GM12801 (cell line): ENCODE data around the gene SLC35G3.

Experiments used
- TF ChIP-seq, protein P1 (sequence below): IDR thresholded peaks from one replicate; pipeline ENCODE4 v1.5.1; 2011; ENCODE audit warnings: control low read depth; ENCODE audit not compliant: insufficient read length; ENCODE audit errors: extremely low read depth

The SLC35G3 gene

DNA sequence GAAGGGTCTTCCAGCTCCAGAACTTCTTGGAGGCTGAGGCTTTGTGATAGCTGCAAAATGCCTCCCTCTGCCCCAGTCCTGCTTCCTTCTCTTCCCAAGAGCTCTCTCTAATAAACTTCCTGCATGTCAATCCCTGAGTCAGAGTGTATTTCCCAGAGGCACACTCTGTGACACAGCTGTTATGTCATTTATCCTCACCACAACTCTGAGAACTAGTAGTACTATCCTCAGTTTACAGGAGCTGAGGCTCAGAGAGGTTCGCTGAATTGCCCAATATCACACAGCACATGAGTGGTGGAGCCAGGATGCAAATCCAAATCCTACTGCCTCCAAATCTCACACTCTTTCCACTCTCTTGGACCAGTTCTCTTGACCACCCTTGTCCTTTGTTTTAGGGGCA, 26.5 kb downstream of the SLC35G3 start:
- TF ChIP-seq, protein P1, sequence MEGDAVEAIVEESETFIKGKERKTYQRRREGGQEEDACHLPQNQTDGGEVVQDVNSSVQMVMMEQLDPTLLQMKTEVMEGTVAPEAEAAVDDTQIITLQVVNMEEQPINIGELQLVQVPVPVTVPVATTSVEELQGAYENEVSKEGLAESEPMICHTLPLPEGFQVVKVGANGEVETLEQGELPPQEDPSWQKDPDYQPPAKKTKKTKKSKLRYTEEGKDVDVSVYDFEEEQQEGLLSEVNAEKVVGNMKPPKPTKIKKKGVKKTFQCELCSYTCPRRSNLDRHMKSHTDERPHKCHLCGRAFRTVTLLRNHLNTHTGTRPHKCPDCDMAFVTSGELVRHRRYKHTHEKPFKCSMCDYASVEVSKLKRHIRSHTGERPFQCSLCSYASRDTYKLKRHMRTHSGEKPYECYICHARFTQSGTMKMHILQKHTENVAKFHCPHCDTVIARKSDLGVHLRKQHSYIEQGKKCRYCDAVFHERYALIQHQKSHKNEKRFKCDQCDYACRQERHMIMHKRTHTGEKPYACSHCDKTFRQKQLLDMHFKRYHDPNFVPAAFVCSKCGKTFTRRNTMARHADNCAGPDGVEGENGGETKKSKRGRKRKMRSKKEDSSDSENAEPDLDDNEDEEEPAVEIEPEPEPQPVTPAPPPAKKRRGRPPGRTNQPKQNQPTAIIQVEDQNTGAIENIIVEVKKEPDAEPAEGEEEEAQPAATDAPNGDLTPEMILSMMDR, result no peak

DNA sequence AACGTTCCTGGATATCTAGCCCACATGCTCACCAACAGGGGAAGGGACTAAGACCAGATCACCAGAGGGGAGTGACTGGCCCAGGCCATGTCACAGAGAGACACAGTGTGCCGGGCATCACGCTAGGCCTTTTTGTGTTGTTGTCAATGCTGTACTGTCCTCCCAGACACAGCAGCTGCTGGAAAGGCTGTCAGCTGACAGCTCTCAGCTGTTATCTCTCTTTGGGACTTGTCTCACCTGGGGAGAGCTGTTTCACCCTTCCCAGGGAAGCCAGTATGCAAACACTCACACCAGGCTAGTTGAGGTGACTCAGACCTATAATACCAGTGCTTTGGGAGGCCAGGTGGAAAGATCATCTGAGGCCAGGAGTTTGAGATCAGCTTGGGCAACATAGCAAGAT, 27.1 kb downstream of the SLC35G3 start:
- TF ChIP-seq, protein P1, result no peak

DNA sequence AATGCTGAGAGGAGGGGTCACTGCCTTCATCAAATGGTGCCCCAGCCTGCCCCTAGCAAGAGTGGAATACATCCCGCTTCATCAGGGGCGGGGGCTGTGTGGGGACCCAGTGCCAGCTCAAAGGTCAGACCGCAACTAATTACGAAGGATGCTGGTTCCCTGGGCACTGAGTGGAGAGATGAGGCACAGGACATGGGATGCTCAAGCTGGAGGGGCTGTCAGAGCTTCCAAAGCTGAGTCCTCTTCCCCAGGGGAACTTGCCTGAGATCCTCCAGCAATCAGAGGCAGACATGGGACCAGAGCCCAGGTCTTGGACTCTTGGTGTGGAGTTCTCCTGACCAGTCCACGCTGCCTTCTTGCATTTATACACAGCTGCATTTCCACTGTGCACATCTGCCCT, 27.7 kb downstream of the SLC35G3 start:
- TF ChIP-seq, protein P1, result no peak

DNA sequence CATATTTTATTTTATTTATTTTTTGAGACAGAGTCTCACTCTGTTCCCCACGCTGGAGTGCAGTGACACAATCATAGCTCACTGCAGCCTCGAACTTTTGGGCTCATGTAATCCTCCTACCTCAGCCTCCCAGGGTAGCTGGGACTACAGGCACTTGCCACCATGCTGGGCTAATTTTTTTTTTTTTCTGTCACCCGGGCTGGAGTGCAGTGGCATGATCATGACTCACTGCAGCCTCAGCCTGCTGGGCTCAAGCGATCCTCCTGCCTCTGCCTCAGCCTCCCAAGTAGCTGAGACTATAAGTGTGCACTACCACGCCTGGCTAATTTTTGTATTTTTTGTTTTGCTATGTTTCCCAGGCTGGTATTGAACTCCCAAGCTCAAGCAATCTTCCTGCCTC, 29.5 kb downstream of the SLC35G3 start:
- TF ChIP-seq, protein P1, result no peak

DNA sequence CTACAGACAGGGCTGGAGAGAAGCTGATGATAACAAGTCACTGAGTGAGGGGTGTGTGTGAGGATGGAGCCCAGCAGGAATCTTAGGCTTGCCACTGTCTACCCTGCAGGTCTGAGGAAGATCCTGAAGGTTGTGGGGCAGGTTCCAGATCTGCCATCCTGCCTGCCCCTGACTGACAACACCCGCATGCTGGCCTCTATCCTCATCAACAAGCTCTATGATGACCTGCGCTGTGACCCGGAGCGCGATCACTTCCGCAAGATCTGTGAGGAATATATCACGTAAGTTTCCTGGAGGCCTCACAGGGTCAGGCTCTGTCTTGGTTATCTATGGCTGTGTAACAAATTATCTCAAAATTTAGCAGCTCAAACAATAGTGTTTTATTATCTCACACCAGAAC, 30.3 kb downstream of the SLC35G3 start:
- TF ChIP-seq, protein P1, result no peak

DNA sequence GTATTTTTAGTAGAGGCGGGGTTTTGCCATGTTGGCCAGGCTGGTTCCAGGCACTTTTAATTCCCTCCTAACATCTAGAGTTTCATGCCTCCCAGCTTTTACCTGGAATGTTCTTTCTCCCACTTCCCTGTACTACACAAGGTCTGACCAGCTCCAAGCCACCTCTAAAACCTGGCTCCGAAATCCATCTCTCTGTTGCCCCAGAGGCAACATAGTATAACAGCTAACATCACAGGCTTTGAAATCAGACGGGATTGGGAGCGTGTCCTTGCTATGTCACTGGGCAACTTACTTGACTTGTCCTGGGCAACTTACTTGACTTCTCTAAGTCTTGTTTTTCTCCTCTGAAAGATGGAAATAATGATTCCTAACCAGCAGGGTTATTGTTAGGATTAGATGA, 31.4 kb downstream of the SLC35G3 start:
- TF ChIP-seq, protein P1, result no peak

DNA sequence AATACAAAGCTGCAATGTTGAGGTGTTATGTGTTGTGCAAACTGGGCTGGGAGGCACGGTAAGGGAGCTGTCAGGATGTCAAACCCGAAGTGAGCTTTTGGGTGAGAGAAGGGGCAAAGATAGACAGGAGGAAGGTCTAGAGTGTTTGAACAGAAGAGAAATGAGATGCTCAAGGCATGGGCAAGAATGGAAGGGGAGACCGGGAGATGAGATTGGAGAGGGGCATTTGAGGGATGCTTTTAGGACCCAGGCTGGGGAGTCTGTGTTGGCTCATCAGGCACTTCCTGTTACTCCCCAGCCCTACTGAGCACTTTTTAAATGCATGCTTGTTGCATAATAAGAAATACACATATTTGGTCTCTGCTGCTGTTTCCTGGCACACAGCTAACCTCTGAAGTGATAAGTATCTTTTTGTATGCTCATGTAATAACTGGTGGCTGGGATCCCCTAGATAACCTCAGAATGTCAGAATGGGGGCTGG, 32.9 kb downstream of the SLC35G3 start:
- TF ChIP-seq, protein P1, result no peak
